ENCODE results near the gene CYB5B. TPM values are rescaled to one million over a fixed set of nuclear protein-coding genes. Genes with fewer than 3 reads are reported as not detected.

Gene CYB5B
- total RNA-seq, 4 donors from 2014 or later: 40.4 to 61.5 (median 50.4) TPM

DNA sequence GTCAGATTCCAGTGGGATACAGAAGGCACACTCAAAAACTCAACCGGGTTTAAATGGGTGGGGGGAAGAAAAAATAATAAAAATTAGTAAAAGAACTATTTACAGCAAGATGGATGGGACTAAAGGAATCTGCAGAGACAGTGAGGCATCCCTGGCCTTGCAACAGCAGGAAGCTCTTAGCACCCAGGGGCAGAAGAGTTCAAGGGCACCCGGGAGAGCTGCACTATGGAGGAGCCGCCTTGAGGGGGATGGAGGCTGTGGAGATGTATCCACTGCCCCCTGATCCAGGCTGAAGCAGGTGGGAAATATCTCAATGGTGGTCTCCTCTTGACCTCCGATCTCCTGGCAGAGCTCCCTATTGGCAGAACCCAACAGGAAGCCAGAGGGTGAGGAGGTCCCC, 72.0 kb downstream of the CYB5B start:
- no peaks in the 10 kb centered on the region for H3K9me3 ChIP-seq
- intact Hi-C loops (cut with DNase I): no loop called here
- no peaks in the 10 kb centered on the region for H3K27me3 ChIP-seq
- H3K4me1 ChIP-seq: peaks cover 0 to under 1% of the 10 kb centered on the region in 2 donors
- H3K4me3 ChIP-seq (replicated peaks in 1 of 3): no peak overlapping the region
- DNase-seq: no peak
- 84 to 93% methylated on average over 4 of the region's 4 CpGs for WGBS, 2 donors
- no peak for TF ChIP-seq POLR2A (IDR thresholded peaks at IDR 0.05)
- no peak overlapping the region for H3K27ac ChIP-seq
- no peaks in the 10 kb centered on the region for H3K36me3 ChIP-seq

DNA sequence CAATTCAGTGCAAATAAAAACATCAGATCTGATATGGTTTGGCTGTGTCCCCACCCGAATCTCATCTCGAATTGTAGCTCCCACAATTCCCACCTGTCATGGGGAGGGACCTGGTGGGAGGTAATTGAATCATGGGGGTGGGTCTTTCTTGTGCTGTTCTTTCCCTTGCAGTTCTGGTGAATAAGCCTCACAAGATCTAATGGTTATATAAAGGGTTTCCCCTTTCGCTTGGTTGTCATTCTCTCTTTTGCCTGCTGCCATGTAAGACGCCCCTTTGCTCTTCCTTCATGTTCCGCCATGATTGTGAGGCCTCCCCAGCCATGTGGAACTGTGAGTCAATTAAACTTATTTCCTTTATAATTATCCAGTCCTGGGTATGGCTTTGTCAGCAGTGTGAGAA, 72.5 kb downstream of the CYB5B start:
- Histone ChIP-seq H3K27ac (no peak overlapping the region), H3K27me3 (no peaks in the 10 kb centered on the region), H3K4me3 (replicated peaks in 1 of 3) (no peak overlapping the region), H3K9me3 (no peaks in the 10 kb centered on the region), H3K4me1 (no peaks in the 10 kb centered on the region), H3K36me3 (no peaks in the 10 kb centered on the region)
- TF ChIP-seq, protein P1, sequence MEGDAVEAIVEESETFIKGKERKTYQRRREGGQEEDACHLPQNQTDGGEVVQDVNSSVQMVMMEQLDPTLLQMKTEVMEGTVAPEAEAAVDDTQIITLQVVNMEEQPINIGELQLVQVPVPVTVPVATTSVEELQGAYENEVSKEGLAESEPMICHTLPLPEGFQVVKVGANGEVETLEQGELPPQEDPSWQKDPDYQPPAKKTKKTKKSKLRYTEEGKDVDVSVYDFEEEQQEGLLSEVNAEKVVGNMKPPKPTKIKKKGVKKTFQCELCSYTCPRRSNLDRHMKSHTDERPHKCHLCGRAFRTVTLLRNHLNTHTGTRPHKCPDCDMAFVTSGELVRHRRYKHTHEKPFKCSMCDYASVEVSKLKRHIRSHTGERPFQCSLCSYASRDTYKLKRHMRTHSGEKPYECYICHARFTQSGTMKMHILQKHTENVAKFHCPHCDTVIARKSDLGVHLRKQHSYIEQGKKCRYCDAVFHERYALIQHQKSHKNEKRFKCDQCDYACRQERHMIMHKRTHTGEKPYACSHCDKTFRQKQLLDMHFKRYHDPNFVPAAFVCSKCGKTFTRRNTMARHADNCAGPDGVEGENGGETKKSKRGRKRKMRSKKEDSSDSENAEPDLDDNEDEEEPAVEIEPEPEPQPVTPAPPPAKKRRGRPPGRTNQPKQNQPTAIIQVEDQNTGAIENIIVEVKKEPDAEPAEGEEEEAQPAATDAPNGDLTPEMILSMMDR (IDR thresholded peaks at IDR 0.05): no peak
- TF ChIP-seq POLR2A (IDR thresholded peaks at IDR 0.05): no peak
- intact Hi-C loops (cut with DNase I): no loop called here
- WGBS, 2 donors: 92 to 95% methylated on average over 5 of the region's 5 CpGs
- DNase-seq: no peak

DNA sequence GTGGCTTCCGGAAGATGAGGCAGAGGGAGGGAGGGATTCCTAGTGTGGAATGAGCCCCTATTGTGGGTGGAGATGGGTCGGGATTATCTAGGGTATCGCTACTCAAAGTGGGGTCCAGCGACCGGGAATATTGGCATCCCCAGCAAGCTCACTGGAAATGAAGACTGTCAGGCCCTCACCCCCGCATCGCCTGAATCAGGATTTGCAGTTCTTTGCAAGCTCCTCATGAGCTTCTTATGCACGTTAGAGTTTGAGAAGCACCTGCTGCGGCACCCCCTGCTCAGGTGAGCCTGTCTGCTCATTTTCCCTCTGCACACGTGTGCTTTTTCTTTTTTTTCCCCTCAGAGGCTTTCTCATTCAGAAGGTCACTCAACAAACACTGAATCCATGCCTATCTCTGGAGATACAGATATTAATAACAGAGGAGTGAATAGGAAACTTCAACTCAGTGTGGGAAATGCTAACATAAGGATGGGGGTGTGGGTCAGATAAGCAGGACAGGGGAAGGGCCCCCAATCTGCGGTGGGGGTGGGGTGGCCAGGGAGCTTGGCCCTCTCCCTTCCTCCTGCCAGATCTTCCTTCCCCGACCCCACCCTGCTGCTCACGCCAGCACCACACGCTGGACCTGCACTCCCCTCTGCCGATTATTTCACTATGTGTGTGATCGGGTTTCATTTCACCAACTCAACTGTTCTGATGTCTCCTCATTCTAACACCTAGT, 73.6 kb downstream of the CYB5B start:
- 69 to 70% methylated on average over 16 of the region's 16 CpGs for WGBS, 2 donors
- TF ChIP-seq, protein P1 (IDR thresholded peaks at IDR 0.05): no peak
- no peak for TF ChIP-seq POLR2A (IDR thresholded peaks at IDR 0.05)
- H3K4me1 ChIP-seq: no peaks in the 10 kb centered on the region
- H3K36me3 ChIP-seq: no peaks in the 10 kb centered on the region
- no peaks in the 10 kb centered on the region for H3K9me3 ChIP-seq
- no peaks in the 10 kb centered on the region for H3K27me3 ChIP-seq
- DNase-seq: no peak
- intact Hi-C loops (cut with DNase I): no loop called here
- H3K4me3 ChIP-seq (replicated peaks in 1 of 3): no peak overlapping the region
- no peak overlapping the region for H3K27ac ChIP-seq

DNA sequence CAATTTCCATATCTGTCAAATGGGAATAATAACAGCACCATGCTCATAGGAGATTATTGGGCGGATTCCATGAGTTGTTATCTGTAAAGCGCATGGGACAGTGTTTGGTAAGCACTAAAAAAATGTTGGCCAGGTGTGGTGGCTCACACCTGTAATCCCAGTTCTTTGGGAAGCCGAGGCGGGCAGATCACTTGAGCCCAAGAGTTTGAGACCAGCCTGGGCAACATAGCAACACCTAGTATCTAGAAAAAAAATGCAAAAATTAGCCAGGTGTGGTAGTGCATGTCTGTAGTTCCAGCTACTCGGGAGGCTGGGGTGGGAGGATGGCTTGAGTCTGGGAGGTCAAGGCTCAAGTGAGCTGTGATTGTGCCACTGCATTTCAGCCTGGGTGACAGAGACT, 74.5 kb downstream of the CYB5B start:
- H3K27ac ChIP-seq: no peak overlapping the region
- H3K4me1 ChIP-seq: no peaks in the 10 kb centered on the region
- no peaks in the 10 kb centered on the region for H3K9me3 ChIP-seq
- H3K36me3 ChIP-seq: no peaks in the 10 kb centered on the region
- no peak overlapping the region for H3K4me3 ChIP-seq (replicated peaks in 1 of 3)
- TF ChIP-seq, protein P1 (IDR thresholded peaks at IDR 0.05): no peak
- TF ChIP-seq POLR2A (IDR thresholded peaks at IDR 0.05): no peak
- intact Hi-C loops (cut with DNase I): no loop called here
- 94 to 96% methylated on average over 5 of the region's 5 CpGs for WGBS, 2 donors
- H3K27me3 ChIP-seq: no peaks in the 10 kb centered on the region
- DNase-seq: no peak

DNA sequence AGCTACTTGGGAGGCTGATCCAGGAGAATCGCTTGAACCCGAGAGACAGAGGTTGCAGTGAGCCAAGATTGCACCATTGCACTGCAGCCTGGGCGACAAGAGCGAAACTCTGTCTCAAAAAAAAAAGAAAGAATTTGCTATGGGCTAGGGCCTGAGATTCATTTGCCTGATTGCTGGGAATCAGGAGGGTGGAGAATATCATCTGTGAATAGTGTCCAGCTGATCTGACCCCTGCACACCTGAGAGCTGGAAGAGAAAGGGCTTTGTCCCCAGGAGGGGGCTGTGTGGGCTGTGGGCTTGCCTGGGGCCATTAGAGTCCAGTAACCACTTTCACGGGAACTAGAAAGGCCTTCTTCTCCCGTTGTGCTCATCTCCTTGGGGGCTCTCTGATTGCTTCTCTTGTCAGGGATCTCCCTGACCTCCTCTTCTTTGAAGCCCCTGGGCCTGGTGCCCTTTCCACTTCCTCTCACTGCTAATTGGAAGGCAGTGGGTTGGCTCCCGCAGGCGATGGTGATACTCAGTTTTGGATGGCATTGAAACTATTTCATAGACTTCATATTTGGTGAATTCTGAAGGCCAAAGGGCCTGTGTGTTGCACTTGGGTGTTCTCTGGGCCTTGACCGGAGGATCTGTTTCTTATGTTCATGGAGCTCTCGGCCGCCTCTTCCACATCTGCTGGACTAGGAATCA, 75.3 kb downstream of the CYB5B start:
- Histone ChIP-seq H3K27ac (no peak overlapping the region), H3K9me3 (no peaks in the 10 kb centered on the region), H3K27me3 (no peaks in the 10 kb centered on the region), H3K4me3 (replicated peaks in 1 of 3) (no peak overlapping the region), H3K4me1 (no peaks in the 10 kb centered on the region), H3K36me3 (no peaks in the 10 kb centered on the region)
- no peak for DNase-seq
- TF ChIP-seq, protein P1 (IDR thresholded peaks at IDR 0.05): no peak
- no peak for TF ChIP-seq POLR2A (IDR thresholded peaks at IDR 0.05)
- intact Hi-C loops (cut with DNase I): no loop called here
- 95 to 96% methylated on average over 11 of the region's 11 CpGs for WGBS, 2 donors

Measured in thyroid gland (tissue), 4 donors.